ENCODE measurements around the gene UGT1A3.

UGT1A3 gene

DNA sequence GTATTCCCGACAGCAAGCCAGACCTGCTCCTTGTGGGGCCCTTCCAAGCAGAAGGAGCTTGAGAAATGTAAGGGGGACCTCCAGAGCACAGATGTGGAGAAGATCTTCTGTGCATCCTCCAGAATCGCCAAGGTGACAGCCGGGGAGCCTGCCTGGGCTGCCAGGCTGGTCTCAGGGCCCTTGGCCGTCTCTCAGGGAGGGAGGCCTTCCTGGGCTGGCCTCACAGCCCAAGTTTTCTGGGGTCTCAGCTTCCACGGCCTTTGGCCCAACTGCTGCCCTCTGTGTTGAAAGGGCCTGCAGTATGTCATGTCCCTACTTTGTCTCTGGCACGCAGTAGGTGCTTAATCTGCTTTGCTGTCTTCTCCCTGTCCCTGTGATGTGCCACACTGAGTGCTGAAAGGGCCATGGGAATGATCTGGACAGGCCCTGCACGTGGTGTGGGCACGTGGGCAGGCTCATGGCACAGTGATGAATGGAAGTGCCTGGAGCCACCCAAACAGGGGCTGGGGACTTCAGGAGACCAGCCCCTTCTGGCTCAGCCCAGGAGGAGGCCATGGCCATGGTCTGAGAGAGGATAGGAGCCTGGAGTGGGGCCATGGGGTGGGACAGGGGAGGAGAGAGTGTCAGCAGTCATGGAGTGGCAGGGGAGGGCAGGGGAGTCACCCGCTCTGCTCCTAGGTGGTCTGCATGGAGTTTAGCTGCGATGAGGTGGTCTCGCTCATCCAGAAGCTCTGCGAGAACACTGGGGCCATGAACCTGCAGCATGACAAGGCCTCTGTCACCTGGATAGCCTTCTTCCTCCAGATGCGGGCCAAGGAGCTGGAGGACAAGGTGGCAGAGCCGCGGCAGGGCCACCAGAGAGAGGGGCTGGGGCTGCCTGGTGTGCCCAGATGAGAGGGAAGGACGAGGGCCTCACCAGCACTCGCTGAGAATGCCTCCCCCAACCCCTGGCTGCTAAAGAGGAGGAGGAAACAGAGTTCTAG lies 90.1 kb downstream of the UGT1A3 start:
- no peak for DNase-seq

GRCh38 chr2:233819884-233820773 lies 91.3 kb downstream of the UGT1A3 start:
- peak; percentile 45 for DNase-seq

DNA sequence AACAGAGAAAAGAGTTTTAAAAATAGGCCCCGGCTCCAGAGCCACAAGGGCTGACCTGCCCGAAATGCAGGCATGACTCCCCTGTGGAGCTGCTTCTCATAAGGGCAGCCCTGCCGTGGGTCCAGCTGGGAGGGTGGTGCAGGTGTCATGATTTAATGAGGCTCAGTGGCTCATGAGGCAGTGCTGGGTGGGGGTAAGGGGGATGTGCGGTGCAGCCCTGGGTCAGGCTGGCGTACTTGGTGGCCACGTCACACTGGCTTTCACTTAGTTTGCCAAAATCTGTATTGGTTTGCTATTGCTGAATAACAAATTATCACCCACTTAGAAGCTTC lies 91.9 kb downstream of the UGT1A3 start:
- DNase-seq: no peak

DNA sequence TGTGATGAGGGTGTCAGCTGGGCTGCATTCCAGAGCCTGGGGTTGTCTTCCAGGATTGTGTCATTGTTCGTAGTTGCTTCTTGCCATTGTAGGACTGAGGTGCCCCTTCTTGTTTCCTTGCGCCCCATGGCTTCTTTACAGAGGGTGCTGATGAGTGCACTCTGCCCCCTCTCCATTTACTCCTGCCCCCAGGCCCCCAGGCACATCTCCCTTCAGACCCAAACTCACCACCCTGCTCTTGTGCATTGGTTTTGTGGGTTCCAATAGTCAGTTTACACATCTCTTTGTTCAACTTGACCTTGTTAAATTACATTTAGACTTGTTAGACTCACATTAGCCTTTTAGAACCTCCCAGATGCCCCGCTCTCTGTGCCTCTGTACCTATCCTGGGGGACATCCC lies 92.4 kb downstream of the UGT1A3 start:
- DNase-seq: no peak

DNA sequence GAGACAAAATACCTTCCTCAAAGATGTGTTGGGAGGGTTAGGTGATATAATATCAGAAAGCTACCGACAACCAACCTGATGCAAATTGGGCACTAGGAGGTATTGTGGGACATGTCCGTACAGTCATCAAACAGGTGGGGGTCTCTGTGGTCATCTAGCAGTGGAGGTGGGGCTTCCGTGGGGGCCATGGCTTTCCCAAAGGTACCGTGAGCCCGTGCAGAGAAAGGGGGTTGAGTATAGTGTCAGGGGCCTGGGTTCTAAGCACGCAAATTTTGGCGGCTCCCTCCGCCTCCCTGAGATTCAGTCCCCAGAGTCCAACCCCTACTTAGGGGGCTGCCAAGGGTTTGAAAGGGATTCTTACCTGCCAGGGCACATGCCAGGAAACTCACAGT lies 92.9 kb downstream of the UGT1A3 start:
- DNase-seq: no peak

GRCh38 chr2:233822101-233822771 lies 93.4 kb downstream of the UGT1A3 start:
- peak; percentile 46 for DNase-seq
